ENCODE results near the gene PSTPIP1. TPM values are rescaled to one million over a fixed set of nuclear protein-coding genes. Genes with fewer than 3 reads are reported as not detected.

Gene PSTPIP1
- total and polyA plus RNA-seq, 2 experiments from 2014 or later: 0.80 to 3.7 TPM

DNA sequence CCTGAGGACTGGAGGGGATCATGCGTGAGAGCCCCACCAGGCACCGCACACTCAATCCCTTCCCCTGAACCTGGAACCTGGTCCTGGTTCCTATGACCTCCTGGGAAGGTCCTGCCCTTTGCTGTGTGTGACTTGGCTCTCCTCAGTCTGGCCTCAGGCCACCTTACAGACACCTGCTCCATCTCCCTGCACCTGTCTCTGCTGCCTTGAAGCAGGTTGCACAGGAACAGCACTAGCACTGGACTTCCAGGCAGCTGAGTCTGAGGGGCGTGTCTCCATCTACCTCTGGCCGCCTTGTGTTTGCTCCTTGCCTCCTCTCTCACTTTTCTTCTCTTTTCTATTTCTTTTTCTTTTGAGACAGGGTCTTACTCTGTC lies 15.4 kb downstream of the PSTPIP1 start:
- no peaks in the 10 kb centered on the region for H3K9me2 ChIP-seq (ENCODE audit: insufficient read depth)
- DNase-seq (ENCODE audit: low spot score) (no peak), ATAC-seq (no peak)
- no peaks in the 10 kb centered on the region for H3F3A ChIP-seq (replicated peaks; ENCODE audit: low read depth)
- TF ChIP-seq POLR2AphosphoS5 (IDR thresholded peaks at IDR 0.05; ENCODE audit: low read depth) (no peak), NANOG (IDR thresholded peaks at IDR 0.05; ENCODE audit: borderline replicate concordance) (no peak), CREB1 (CRISPR knock-in tag; IDR thresholded peaks at IDR 0.05; ENCODE audit: low read depth) (no peak), ZNF331 (CRISPR knock-in tag; IDR thresholded peaks at IDR 0.05; ENCODE audit: low read depth) (no peak), STAT1 (IDR thresholded peaks at IDR 0.05; ENCODE audit: unreplicated experiment) (no peak), EZH2phosphoT487 (IDR thresholded peaks at IDR 0.05; ENCODE audit: unreplicated experiment) (no peak), ETS1 (IDR thresholded peaks at IDR 0.05) (no peak), EZH2 (IDR thresholded peaks at IDR 0.05; ENCODE audit: low read depth, unreplicated experiment) (no peak), JUNB (IDR thresholded peaks at IDR 0.05; ENCODE audit: unreplicated experiment) (no peak), ZNF114 (CRISPR knock-in tag; IDR thresholded peaks at IDR 0.05) (no peak), ZNF462 (CRISPR knock-in tag; IDR thresholded peaks at IDR 0.05) (no peak)
- TF ChIP-seq, protein P1, sequence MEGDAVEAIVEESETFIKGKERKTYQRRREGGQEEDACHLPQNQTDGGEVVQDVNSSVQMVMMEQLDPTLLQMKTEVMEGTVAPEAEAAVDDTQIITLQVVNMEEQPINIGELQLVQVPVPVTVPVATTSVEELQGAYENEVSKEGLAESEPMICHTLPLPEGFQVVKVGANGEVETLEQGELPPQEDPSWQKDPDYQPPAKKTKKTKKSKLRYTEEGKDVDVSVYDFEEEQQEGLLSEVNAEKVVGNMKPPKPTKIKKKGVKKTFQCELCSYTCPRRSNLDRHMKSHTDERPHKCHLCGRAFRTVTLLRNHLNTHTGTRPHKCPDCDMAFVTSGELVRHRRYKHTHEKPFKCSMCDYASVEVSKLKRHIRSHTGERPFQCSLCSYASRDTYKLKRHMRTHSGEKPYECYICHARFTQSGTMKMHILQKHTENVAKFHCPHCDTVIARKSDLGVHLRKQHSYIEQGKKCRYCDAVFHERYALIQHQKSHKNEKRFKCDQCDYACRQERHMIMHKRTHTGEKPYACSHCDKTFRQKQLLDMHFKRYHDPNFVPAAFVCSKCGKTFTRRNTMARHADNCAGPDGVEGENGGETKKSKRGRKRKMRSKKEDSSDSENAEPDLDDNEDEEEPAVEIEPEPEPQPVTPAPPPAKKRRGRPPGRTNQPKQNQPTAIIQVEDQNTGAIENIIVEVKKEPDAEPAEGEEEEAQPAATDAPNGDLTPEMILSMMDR (conservative IDR thresholded peaks at IDR 0.05; ENCODE audit: low read depth in 2 of 2): no peak
- TF ChIP-seq, protein P2, sequence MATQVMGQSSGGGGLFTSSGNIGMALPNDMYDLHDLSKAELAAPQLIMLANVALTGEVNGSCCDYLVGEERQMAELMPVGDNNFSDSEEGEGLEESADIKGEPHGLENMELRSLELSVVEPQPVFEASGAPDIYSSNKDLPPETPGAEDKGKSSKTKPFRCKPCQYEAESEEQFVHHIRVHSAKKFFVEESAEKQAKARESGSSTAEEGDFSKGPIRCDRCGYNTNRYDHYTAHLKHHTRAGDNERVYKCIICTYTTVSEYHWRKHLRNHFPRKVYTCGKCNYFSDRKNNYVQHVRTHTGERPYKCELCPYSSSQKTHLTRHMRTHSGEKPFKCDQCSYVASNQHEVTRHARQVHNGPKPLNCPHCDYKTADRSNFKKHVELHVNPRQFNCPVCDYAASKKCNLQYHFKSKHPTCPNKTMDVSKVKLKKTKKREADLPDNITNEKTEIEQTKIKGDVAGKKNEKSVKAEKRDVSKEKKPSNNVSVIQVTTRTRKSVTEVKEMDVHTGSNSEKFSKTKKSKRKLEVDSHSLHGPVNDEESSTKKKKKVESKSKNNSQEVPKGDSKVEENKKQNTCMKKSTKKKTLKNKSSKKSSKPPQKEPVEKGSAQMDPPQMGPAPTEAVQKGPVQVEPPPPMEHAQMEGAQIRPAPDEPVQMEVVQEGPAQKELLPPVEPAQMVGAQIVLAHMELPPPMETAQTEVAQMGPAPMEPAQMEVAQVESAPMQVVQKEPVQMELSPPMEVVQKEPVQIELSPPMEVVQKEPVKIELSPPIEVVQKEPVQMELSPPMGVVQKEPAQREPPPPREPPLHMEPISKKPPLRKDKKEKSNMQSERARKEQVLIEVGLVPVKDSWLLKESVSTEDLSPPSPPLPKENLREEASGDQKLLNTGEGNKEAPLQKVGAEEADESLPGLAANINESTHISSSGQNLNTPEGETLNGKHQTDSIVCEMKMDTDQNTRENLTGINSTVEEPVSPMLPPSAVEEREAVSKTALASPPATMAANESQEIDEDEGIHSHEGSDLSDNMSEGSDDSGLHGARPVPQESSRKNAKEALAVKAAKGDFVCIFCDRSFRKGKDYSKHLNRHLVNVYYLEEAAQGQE (IDR thresholded peaks at IDR 0.05; ENCODE audit: unreplicated experiment): no peak
- H3K4me3 ChIP-seq: no peak overlapping the region
- H3K27me3 Mint-ChIP-seq (ENCODE audit: insufficient read depth, low read depth, poor library complexity): peaks cover 5% of the 10 kb centered on the region
- H4K20me1 ChIP-seq (replicated peaks; ENCODE audit: insufficient read depth): no peaks in the 10 kb centered on the region
- H3K4me3 Mint-ChIP-seq: no peak overlapping the region
- H2AFZ ChIP-seq: no peak overlapping the region
- H3K4me1 Mint-ChIP-seq: no peaks in the 10 kb centered on the region; the same call in 2 of the 3 replicates
- H3K27ac Mint-ChIP-seq: no peak overlapping the region
- no peaks in the 10 kb centered on the region for H3K4me1 ChIP-seq (ENCODE audit: insufficient read depth)
- no peak overlapping the region for H3K27ac ChIP-seq (ENCODE audit: low read depth)
- H3K36me3 Mint-ChIP-seq (ENCODE audit: low read depth): no peaks in the 10 kb centered on the region
- no peaks in the 10 kb centered on the region for H3K79me2 ChIP-seq (replicated peaks; ENCODE audit: insufficient read depth)
- no peak overlapping the region for H3K4me2 ChIP-seq
- H3K9me3 Mint-ChIP-seq: no peaks in the 10 kb centered on the region
- no peaks in the 10 kb centered on the region for H3K36me3 ChIP-seq (ENCODE audit: insufficient read depth)
- no peaks in the 10 kb centered on the region for H3K27me3 ChIP-seq (ENCODE audit: insufficient read depth)
